Lower leg skin (tissue), 3 donors: Measurements from ENCODE around the gene LANCL2.

Experiments used
- CTCF ChIP-seq, 3 donors: fragments of 450-650 bp; IDR thresholded peaks; one replicate each; pipeline ENCODE4 v1.5.1; 2016; ENCODE audit warnings: antibody characterized with exemption in 3 of 3, mild to moderate bottlenecking in 3 of 3, moderate library complexity in 2 of 3
- POLR2A ChIP-seq, 2 donors: fragments of 450-650 bp; IDR thresholded peaks; one replicate each; pipeline ENCODE4 v1.6.1; 2016 to 2017; ENCODE audit warnings: antibody characterized with exemption in 2 of 2, mild to moderate bottlenecking in 1 of 2, moderate library complexity in 1 of 2

GRCh38 chr7:55435466-55435865, 70.3 kb downstream of the LANCL2 start:
- TF ChIP-seq CTCF (IDR thresholded peaks at IDR 0.05): no peak
- TF ChIP-seq POLR2A (IDR thresholded peaks at IDR 0.05): no peak
